Raji (cell line): ENCODE measurements around the gene GAS7.

Experiments
- POLR2A ChIP-seq: IDR thresholded peaks from 2 replicates; pipeline ENCODE4 v1.6.1; 2011; ENCODE audit warnings: low read depth, low read length, control low read depth; ENCODE audit not compliant: insufficient read depth

The GAS7 gene

DNA sequence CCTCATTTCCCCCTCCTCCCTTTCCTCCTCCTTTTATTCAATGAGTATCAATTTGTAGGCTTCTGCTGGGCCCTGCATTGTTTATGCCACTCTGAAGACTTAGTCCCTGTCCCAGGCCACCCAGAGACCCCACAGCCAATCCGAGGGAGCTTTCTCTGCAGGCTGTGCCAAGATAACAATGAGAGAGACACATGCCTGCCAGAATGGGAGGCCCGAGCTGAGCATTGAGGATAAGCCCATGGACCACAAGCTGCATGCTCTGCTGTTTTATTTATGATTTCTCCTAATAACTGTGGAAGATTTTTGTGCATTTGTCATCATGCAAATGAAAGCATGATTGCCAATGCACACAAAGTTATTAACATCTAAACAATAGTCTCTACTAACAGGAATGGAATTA lies 296.3 kb downstream of the GAS7 start:
- no peak for TF ChIP-seq POLR2A

DNA sequence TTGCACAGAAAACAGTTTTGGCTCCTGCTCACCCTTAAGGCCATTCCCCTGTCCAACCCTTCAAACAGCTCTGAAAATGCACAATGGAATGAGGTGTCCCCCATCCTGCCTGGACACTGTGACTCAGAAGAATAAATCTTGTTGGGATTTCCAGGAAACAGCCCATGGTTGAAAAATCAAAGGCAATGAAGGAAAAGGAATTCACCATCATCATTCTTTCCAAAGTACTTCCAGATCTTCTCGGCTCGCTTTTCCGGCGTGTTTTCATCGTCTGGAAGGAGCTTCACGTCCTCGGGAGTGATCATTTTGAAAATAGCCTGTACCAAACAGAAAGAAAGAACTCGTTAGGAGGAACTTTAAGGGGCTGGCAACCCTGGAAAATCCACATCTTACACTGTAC lies 297.6 kb downstream of the GAS7 start:
- TF ChIP-seq POLR2A, result no peak

GRCh38 chr17:9900044-9900594 lies 298.3 kb downstream of the GAS7 start:
- no peak for TF ChIP-seq POLR2A

GRCh38 chr17:9899280-9900043 lies 298.9 kb downstream of the GAS7 start:
- TF ChIP-seq POLR2A, result no peak

- no peak for TF ChIP-seq POLR2A
Observed at GRCh38 chr17:9898812-9899211, 299.6 kb downstream of the GAS7 start.

DNA sequence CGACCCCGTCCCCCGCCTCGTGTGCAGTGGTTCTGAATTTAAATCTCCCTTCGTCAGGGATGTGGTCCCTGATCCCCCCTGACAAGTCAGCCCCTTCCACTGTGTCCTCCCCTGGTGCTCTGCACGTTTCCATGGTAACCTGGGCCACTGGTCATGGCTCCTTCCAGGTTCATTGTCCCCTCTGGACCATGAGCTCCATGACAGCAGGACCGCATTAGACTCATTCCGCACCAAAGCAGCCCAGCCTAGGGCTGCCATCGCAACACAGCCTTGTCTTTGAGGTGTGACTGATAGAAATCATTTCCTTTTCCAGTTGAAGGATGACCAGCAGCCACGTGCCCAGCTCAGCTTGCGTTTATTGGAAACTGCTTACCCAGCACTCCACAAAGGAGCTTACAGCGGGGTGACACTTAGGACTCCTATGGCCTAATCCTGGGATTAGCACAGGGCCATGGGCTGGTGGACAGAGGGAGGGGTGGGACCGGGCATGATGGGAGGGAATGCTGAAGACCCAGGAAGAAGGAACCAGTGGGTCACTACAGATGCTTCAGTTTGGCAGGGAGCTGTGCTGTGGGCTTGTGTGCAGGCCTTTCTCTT lies 300.9 kb downstream of the GAS7 start:
- no peak for TF ChIP-seq POLR2A

DNA sequence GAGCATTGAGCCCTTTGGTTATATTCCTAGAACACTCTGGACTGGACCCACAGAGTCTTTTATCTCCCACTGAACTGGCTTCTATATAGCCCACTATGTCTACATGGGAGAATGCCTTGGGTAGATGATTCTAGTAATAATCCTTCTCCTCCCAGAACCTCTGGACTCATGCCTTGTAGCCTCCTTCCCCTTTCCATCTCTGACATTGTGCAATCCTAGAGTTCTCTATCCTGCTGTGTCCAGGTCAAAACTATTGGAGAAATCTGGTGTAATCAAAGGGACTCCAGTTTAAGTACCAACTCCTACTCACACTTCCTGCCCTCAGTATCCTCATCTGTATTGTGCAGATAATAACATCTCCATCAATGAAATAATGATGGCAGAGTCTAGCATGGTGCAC lies 302.5 kb downstream of the GAS7 start:
- TF ChIP-seq POLR2A, result no peak

GRCh38 chr17:9894231-9894630 lies 304.2 kb downstream of the GAS7 start:
- TF ChIP-seq POLR2A, result no peak

DNA sequence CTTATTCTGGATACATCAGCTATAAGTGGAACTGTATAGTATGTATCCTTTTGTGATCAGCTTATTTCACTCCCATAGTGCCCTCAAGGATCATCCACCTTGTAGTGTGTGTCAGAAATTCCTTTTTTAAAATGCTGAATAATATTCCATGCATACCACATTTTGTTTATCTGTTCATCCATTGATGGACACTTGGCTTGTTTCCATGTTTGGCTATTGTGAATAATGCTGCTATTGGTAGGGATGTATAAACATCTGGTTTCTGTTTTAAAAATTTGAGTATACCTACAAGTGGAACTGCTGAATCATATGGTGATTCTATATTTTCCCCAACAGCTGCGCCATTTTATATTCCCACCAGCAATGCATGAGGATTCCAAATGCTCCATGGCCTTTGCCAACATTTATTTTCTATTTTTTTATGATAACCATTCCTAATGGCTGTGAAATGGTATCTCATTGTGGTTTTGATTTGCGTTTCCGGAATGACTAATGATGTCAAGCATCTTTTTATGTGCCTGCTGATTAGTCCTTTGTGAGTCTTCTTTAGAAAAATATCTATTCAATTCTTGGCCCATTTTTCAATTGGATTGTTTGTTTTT lies 304.9 kb downstream of the GAS7 start:
- no peak for TF ChIP-seq POLR2A

GRCh38 chr17:9890124-9890523 lies 308.3 kb downstream of the GAS7 start:
- TF ChIP-seq POLR2A, result no peak

GRCh38 chr17:9887508-9887907 lies 310.9 kb downstream of the GAS7 start:
- no peak for TF ChIP-seq POLR2A

GRCh38 chr17:9886141-9886930 lies 312.1 kb downstream of the GAS7 start:
- TF ChIP-seq POLR2A, result no peak

DNA sequence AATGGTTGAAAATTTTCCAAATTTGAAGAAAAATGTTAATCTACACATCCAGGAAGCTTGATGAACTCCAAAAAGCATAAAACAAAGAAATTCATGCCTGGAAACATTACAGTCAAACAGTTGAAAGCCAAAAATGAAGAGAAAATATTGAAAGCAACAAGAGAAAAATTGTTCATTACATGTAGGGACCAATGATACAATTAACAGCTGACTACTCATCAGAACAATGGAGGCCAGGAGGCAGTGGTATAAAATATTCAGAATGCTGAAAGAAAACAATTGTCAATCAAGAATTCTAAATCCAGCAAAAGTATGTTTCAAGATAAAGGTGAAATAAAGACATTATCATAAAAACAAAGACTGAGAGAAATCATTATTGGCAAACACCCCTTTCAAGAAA lies 315.0 kb downstream of the GAS7 start:
- no peak for TF ChIP-seq POLR2A

GRCh38 chr17:9880582-9880999 lies 317.8 kb downstream of the GAS7 start:
- no peak for TF ChIP-seq POLR2A
